ENCODE data around the gene TUT7.

DNA sequence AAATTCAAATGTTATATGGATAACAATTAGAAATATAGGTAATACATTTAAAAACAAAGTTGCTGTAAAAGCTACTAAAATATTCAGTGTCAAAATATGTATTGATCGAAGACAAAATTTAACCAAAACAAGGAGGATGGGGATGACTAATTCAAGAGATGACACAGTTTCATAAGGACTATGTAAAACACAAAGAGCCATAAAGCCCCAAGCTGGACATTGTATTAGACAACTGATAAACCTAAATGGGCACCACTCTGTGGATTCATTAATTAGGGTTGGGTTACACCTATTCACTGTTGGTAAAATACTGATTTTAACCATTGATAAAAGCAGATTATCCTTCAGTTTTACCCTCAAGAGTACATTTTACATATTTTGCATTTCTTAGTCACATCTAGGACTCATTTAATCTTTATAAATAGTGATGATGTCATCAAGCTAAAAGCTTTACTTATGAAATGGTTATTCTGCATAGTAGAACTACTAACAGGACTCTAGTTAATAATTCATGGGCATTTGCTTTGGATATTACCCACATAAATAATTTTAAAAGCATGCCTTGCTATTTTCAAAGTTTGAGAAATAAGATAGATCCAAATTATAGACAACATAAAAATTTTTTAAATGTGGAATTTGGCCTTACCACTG lies 13.7 kb downstream of the TUT7 start:
- TF ChIP-seq, protein P1, sequence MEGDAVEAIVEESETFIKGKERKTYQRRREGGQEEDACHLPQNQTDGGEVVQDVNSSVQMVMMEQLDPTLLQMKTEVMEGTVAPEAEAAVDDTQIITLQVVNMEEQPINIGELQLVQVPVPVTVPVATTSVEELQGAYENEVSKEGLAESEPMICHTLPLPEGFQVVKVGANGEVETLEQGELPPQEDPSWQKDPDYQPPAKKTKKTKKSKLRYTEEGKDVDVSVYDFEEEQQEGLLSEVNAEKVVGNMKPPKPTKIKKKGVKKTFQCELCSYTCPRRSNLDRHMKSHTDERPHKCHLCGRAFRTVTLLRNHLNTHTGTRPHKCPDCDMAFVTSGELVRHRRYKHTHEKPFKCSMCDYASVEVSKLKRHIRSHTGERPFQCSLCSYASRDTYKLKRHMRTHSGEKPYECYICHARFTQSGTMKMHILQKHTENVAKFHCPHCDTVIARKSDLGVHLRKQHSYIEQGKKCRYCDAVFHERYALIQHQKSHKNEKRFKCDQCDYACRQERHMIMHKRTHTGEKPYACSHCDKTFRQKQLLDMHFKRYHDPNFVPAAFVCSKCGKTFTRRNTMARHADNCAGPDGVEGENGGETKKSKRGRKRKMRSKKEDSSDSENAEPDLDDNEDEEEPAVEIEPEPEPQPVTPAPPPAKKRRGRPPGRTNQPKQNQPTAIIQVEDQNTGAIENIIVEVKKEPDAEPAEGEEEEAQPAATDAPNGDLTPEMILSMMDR (IDR thresholded peaks at IDR 0.05; ENCODE audit: low read depth, low read length), result no peak
- no peak for TF ChIP-seq EZH2phosphoT487 (IDR thresholded peaks at IDR 0.05; ENCODE audit: low read depth)

Data from OCI-LY3 (cell line).